D721Med (cell line): Measurements from ENCODE around the gene ISM1.

Experiments used
- DNase-seq: peaks from one replicate; pipeline ENCODE4 v3.0.0; 2011; ENCODE audit warnings: low spot score; ENCODE audit not compliant: insufficient read length
- FAIRE-seq: peaks from 2 replicates; lab custom pipeline; 2011; peaks lifted over from hg19 to GRCh38; lab: Jason Lieb, UNC
- TF ChIP-seq, protein P1 (sequence below): IDR thresholded peaks from 2 replicates; pipeline ENCODE4 v1.5.1; 2012; ENCODE audit warnings: mild to moderate bottlenecking, control low read depth; ENCODE audit not compliant: insufficient read depth; ENCODE audit errors: missing control alignments

Gene ISM1

GRCh38 chr20:13256606-13257005, 35.5 kb downstream of the ISM1 start:
- FAIRE-seq (no peak), DNase-seq (no peak)
- TF ChIP-seq, protein P1, sequence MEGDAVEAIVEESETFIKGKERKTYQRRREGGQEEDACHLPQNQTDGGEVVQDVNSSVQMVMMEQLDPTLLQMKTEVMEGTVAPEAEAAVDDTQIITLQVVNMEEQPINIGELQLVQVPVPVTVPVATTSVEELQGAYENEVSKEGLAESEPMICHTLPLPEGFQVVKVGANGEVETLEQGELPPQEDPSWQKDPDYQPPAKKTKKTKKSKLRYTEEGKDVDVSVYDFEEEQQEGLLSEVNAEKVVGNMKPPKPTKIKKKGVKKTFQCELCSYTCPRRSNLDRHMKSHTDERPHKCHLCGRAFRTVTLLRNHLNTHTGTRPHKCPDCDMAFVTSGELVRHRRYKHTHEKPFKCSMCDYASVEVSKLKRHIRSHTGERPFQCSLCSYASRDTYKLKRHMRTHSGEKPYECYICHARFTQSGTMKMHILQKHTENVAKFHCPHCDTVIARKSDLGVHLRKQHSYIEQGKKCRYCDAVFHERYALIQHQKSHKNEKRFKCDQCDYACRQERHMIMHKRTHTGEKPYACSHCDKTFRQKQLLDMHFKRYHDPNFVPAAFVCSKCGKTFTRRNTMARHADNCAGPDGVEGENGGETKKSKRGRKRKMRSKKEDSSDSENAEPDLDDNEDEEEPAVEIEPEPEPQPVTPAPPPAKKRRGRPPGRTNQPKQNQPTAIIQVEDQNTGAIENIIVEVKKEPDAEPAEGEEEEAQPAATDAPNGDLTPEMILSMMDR = no peak

DNA sequence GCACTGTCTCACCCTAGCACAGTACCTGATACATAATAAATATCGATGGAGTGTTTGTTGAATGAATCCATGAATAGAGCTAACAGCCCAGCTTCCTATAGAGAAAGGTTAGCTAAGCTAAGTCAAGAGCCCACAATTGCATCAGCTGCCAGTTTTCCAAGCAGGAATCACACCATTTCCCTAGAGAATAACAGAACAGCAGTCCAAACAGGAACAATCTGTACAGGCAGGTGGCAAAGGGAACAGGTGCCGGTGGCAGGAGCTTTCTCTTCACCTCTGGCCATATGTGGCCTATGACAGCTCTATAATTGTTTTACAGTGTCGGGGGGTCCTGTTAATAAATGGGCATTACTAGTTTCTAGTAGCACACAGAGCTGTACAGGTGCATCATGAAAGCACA, 38.8 kb downstream of the ISM1 start:
- TF ChIP-seq, protein P1 = no peak
- FAIRE-seq = no peak
- no peak for DNase-seq

- DNase-seq (no peak), FAIRE-seq (no peak)
- TF ChIP-seq, protein P1 = no peak
Observed at GRCh38 chr20:13260650-13261279, 39.7 kb downstream of the ISM1 start.

DNA sequence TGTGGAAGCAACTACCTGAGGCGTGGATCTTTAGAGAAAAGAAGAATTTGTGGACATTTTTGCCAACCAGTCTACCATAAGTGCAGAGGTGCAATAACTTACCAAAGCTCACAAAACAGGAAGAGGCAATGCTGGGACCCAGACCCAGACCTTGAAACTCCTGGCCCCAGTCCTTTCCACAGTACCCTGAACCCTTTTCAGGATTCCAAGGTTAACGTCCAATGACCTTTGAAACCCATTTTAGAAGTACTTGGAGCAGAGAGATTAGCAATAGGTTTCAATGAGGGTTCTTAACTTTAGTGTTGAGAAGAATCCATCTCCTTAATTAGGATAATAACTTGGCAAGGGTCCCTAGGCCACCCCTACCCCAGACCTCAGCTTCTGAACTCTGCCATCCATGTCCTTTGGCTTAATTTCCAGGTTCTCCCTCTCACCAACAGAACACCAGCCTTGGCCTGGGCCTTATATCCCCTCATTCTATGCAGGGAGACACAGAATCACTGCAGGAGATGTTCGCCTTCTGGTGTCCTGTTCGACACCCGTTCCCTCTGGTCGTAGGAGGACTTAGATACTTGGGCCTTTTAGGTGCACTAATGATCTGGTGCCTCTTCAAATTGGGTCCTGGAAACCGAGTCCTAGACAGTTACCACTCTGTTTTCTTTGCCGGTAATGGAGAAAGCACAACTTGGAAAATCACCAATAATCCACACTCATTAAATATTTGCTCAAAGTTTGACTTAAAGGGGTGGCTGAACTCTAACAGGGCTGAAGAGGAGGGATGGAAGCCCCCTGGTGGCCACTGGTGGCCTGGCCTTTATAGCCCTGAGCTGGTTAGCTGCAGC, 40.6 kb downstream of the ISM1 start:
- TF ChIP-seq, protein P1 = peak; percentile 51
- no peak for FAIRE-seq

DNA sequence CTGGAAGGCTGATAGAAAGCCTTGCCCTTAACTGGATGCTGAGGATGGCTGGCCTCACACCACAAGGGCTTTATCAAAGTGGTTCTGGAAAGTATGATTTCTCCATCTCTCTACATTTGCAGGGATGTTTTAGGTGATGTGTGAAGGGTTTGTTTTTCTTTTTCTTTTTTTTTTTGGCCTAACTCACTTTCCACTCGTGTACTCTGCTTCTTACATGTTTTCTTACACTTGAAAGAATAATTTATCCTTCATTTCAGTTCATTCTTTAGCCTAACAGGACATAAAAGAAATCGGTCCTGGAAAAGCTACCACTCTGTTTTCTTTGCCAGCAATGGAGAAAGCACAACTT, 41.2 kb downstream of the ISM1 start:
- no peak for FAIRE-seq
- TF ChIP-seq, protein P1 = no peak
- DNase-seq = no peak

More for the DNA sequence above, 40.6 kb downstream of the ISM1 start:
- no peak for DNase-seq

DNA sequence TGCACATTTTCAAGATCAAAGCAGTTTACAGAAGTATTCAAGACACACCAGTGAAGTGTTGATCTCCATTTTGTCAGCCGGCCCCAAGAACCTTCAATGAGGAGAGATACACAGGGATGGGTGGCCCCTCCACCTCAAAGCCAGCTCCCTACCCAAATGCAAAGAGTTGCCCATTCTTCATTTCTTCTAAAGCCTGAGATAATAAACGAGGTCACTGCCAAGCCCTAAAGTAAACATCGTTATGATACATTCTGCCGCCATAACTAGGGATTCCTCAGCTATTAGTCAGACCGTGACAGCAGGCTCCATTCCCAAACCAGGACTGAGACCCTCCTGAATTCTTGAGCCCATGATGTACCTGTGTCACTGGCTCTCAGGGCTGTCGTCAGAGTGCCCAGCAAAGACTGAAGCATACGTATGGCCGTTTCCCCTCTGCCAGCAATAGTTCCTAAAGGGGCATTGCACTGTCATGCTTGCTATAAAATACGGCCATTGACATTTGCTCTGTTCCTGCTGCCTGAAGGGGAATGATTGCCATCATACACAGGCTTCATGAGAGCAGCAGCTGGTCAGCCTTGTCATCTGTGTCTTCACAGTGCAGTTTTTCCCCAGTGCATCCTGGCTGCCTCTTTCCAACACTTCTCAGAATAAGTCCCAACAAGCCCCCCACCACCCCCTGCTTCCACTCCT, 41.7 kb downstream of the ISM1 start:
- DNase-seq = no peak
- TF ChIP-seq, protein P1 = no peak
- FAIRE-seq = no peak

DNA sequence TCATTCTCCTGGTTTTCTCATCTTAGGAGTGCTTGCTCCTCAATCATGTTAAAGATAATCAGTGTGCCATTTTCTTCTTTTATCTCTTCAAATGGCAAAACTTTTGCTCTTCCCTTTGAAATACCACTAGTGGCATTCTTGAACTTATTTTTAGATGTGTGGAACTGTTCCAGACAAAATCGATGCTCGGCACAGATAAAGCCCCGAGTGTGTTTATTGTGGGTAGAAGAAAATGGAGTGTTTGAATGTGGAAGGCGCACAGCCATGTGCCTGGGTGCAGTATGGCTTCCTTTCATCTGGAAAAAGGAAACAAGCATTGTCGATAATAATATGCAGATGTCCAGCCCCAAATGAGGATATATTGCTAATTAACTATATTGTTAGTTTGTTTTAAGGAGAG, 42.4 kb downstream of the ISM1 start:
- TF ChIP-seq, protein P1 = no peak
- FAIRE-seq (no peak), DNase-seq (no peak)
